GM21737 (cell line): Measurements from ENCODE around the gene USP36.
"Not testable (repeated sequence)": the region's sequence is repeated elsewhere in the genome, so short reads cannot be mapped to it uniquely, and the experiment has no call there.

Experiments
- ATAC-seq: cut with Tn5 transposase; IDR thresholded peaks from one replicate; pipeline ENCODE4 v1.9.1; 2021; ENCODE audit warnings: mild to moderate bottlenecking, moderate library complexity; ENCODE audit not compliant: unreplicated experiment

USP36 gene

DNA sequence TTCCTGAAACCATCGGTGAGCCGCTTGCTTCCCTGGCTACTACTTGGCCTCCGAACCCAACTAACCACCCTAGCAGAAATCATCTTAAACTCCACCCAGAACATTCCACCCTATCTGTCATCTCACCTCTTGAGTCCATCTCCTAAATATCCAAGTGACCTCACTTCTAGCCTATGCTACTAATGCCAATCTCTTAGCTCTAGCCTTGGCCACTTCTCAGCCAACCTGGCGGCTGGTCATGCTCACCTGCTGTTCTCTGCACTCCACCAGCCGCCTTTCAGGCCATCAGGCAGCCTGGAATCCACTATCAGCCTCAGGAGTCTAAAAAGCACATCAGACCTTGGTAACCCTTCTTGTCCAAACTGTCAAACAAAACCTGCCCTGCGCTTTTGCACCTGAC, 46.6 kb downstream of the USP36 start:
- ATAC-seq: no peak

DNA sequence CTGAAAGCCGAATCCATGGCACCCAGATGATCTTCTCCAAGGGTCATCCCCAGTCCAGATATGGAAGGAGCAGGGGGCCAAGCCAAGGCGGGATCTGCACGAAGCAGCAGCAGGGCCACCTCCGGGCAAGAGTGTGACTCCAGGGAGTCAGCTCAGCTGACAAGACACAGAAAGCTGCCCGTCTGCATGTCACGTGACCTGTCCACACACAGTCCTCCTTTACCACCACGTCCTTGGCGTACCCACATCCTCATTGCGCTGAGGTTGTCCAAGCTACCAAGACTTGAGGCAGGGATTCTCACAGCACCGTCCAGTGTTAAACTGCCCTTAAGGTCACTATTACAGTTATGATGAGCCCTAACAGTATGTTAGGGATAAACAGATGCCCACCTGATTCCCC, 47.2 kb downstream of the USP36 start:
- no peak for ATAC-seq

DNA sequence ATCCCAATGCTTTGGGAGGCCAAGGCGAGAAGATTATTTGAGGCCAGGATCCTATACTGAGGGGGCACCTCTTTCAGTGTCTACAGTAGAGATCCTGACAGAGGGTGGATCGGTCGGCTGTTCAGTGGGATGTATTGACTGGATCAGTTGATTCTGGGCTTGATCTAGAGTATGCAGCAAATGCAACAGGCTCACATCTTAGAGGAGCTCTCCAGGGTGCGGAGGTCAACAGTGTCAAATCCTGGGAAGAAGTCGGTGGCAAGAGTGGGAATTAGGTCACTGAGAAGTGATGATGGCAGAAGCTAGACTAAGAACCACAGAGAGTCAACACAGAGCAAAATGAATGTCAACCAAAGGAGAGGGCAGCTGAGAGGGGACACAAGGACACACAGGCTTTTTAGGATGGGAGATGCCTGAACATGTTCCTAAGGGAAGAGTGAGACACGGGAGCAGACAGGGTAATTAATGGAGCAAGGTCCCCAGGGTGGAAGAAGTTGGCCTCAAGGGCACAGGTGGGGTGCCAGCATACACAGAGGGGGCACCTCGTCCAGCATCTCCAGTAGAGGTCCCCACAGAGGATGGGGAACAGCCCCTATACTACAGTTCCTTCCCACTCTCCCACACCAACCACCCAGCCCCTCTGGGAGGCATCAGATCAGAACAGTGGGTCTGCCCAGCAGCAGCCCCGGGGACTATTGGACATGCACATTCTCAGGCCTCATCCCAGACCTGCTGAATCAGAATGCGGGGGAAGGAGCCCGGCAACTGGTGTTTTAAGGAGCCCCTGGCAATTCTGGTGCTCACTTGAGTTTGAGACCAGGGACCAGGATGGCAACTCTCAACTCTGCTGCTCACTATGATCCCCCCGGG, 48.5 kb downstream of the USP36 start:
- ATAC-seq: no peak

GRCh38 chr17:78790552-78790951, 50.1 kb downstream of the USP36 start:
- ATAC-seq: no peak

- ATAC-seq: no peak
Measured at GRCh38 chr17:78789663-78790181, 50.9 kb downstream of the USP36 start.

- no peak for ATAC-seq
Measured at GRCh38 chr17:78789149-78789662, 51.4 kb downstream of the USP36 start.

GRCh38 chr17:78788451-78788850, 52.2 kb downstream of the USP36 start:
- no peak for ATAC-seq

- ATAC-seq: no peak
Measured at GRCh38 chr17:78787444-78787843, 53.2 kb downstream of the USP36 start.

DNA sequence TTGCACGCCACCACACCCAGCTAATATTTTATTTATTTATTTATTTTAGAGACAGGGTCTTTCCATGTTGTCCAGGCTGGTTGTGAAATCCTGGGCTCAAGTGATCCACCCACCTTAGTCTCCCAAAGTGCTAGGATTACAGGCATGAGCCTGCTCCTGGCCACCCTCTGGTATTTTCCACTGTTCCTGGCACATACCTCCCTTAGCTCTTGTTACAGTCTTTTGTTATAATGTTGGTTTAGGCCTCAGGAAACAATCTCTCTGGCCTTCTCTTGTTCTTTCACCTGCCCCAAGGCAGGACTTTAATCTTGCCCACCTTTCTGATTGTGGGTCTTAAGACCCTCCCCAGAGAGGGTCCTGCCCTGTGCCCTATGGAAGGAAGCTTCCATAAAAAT, 55.0 kb downstream of the USP36 start:
- ATAC-seq: no peak

GRCh38 chr17:78785011-78785662, 55.5 kb downstream of the USP36 start:
- ATAC-seq: no peak

- no peak for ATAC-seq
Measured at GRCh38 chr17:78784352-78784751, 56.3 kb downstream of the USP36 start.

- no peak for ATAC-seq
Measured at GRCh38 chr17:78783711-78784324, 56.8 kb downstream of the USP36 start.

DNA sequence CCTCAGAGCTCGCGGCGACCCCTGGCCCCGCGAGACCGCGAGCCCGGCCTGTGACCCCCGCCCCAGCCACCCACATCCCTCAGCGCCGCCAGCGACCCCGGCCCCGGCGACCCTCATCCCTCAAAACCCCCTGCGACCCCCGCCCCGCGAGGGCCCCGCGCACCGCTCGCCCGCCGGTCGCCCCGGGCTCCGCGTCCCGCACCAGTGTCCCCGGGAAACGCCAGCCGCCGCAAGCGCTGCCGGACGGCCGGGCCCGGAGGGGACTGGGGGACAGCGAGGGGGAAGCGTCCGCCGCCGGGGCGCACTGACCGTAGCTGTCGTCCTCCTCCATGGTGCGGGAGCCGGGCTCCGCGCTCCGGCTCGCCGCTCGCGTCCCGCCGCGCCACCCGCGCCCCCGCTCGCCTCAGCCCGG, 58.7 kb downstream of the USP36 start, which contains the start of gene CYTH1:
TSS of gene CYTH1 (minus strand) at position 381 of the 412 bp plus-strand sequence. CDS start at position 331, 50 bp downstream.
- ATAC-seq: no peak

GRCh38 chr17:78781104-78781892, 59.3 kb downstream of the USP36 start:
- peak; percentile 26 for ATAC-seq

- ATAC-seq: no peak
Measured at GRCh38 chr17:78780335-78780734, 60.3 kb downstream of the USP36 start.

GRCh38 chr17:78779850-78780249, 60.8 kb downstream of the USP36 start:
- ATAC-seq: no peak

GRCh38 chr17:78779286-78779651, 61.3 kb downstream of the USP36 start:
- ATAC-seq: not testable (repeated sequence)

GRCh38 chr17:78777881-78778280, 62.7 kb downstream of the USP36 start:
- no peak for ATAC-seq

DNA sequence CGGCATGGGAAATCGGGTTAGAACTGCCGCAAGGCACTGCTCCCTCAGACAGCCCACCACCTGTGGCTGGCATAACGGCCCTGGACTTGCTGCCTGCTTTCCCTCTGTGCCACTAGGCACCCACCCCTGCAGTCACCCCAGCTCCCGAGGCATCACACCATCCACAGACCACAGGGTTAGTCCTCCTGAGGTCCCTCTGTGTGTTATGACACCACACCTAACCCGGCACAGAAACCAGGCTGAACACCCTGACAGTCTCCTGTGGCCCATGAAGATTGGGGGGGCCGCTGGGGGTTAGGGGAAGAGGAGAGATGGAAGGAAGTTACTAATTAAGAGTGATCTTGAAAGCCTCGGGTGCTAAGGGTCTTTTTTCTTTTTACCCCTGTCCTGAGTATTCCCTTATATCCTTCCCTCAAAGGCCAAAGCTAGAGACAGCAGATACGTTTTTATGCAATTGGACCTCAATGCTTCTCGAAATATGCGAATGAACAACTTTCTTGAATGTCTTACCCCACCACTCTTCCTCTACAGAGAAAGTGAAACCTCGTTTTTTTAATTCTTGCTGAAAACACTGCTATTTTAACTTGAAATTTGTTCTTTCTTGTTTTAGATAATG, 65.5 kb downstream of the USP36 start:
- ATAC-seq: peak; percentile 34

DNA sequence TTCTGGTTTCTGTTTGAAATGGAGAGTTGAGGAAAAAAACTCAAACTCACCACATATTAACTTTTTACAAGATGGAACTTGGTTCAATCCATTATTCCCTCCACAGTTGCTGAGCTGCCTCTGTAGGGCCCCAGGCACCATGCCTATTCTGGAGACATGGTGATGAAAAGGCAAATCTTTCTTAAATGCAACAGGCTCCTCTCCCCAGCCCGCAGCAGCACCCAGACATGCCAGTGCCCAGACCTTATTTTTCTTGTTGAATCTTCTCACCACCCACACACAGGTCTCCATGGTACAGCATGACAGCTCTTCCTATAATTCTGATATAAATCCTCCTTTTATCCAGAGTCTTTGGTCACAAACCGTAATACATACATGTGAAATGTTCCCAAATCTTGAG, 66.2 kb downstream of the USP36 start:
- ATAC-seq: no peak
